Mesenchymal stem cell (in vitro differentiated cells and primary cell): ENCODE measurements around the gene CEP85L.

ENCODE experiments used
- DNase-seq: peaks from one replicate; pipeline ENCODE4 v3.0.0-alpha.2; 2013
- H2AFZ ChIP-seq: one replicate; pipeline ENCODE4 v1.6.1; 2013; ENCODE audit warnings: low read depth, mild to moderate bottlenecking, control low read depth, inconsistent platforms, low read length, moderate library complexity
- H2AK5ac ChIP-seq: 2 replicates; pipeline ENCODE4 v1.6.1; 2013; ENCODE audit warnings: low read length, moderate library complexity, mild to moderate bottlenecking, inconsistent platforms; ENCODE audit not compliant: severe bottlenecking
- H2BK120ac ChIP-seq: one replicate; pipeline ENCODE4 v1.6.1; 2013; ENCODE audit warnings: low read depth, mild to moderate bottlenecking, inconsistent platforms, low read length, moderate library complexity
- H2BK12ac ChIP-seq, 2 experiments: one replicate each; pipeline ENCODE4 v1.6.1; 2013; ENCODE audit warnings: inconsistent platforms in 2 of 2, low read length in 2 of 2, mild to moderate bottlenecking in 2 of 2, moderate library complexity in 2 of 2, control low read depth in 1 of 2
- H2BK15ac ChIP-seq: one replicate; pipeline ENCODE4 v1.6.1; 2013; ENCODE audit warnings: mild to moderate bottlenecking, low read depth, inconsistent platforms; ENCODE audit not compliant: poor library complexity, severe bottlenecking
- H2BK5ac ChIP-seq: 2 replicates; pipeline ENCODE4 v1.6.1; 2013; ENCODE audit warnings: low read depth, mild to moderate bottlenecking, low read length, control low read depth, inconsistent platforms; ENCODE audit not compliant: poor library complexity, severe bottlenecking
- H3K14ac ChIP-seq, 2 experiments: one replicate each; pipeline ENCODE4 v1.6.1; 2013; ENCODE audit warnings: inconsistent platforms in 2 of 2, low read length in 2 of 2, control low read depth in 1 of 2, mild to moderate bottlenecking in 1 of 2, moderate library complexity in 1 of 2
- H3K18ac ChIP-seq, 2 experiments: one replicate each; pipeline ENCODE4 v1.6.1; 2013; ENCODE audit warnings: inconsistent platforms in 2 of 2, low read length in 2 of 2, control low read depth in 1 of 2, low read depth in 1 of 2, mild to moderate bottlenecking in 1 of 2
- H3K23ac ChIP-seq, 2 experiments: one replicate each; pipeline ENCODE4 v1.6.1; 2013; ENCODE audit warnings: inconsistent platforms in 2 of 2, low read length in 2 of 2, mild to moderate bottlenecking in 2 of 2, moderate library complexity in 2 of 2, control low read depth in 1 of 2
- H3K27ac ChIP-seq: 2 replicates; pipeline ENCODE4 v1.5.1; 2013; ENCODE audit warnings: mild to moderate bottlenecking, moderate library complexity, low read length, control low read depth, inconsistent platforms; ENCODE audit not compliant: poor library complexity, severe bottlenecking
- H3K27me3 ChIP-seq, 2 experiments: 2 replicates each; pipeline versions ENCODE4 v1.6.1 to v1.7.0; 2013; ENCODE audit warnings: low read length in 2 of 2, mild to moderate bottlenecking in 2 of 2, moderate library complexity in 2 of 2, control low read depth in 1 of 2, inconsistent platforms in 1 of 2; ENCODE audit not compliant: control insufficient read depth in 1 of 2, insufficient read depth in 1 of 2
- H3K36me3 ChIP-seq, 2 experiments: 2 replicates each; pipeline versions ENCODE4 v1.6.1 to v1.7.0; 2013; ENCODE audit warnings: low read length in 2 of 2, control low read depth in 1 of 2, inconsistent platforms in 1 of 2, low read depth in 1 of 2, mild to moderate bottlenecking in 1 of 2; ENCODE audit not compliant: insufficient read depth in 2 of 2, control insufficient read depth in 1 of 2
- H3K4ac ChIP-seq, 2 experiments: one replicate each; pipeline ENCODE4 v1.6.1; 2013; ENCODE audit warnings: inconsistent platforms in 2 of 2, low read length in 2 of 2, mild to moderate bottlenecking in 2 of 2, moderate library complexity in 2 of 2, control low read depth in 1 of 2, low read depth in 1 of 2
- H3K4me1 ChIP-seq: 2 replicates; pipeline ENCODE4 v1.6.1; 2013; ENCODE audit warnings: low read depth, low read length, control low read depth; ENCODE audit not compliant: control insufficient read depth, insufficient read depth
- H3K4me2 ChIP-seq: 2 replicates; pipeline ENCODE4 v1.6.1; 2013; ENCODE audit warnings: low read length, mild to moderate bottlenecking, inconsistent platforms; ENCODE audit not compliant: poor library complexity, severe bottlenecking
- H3K4me3 ChIP-seq, 2 experiments: 2 replicates each; pipeline versions ENCODE4 v1.5.1 to v1.7.0; 2013; ENCODE audit warnings: low read length in 2 of 2, mild to moderate bottlenecking in 2 of 2, control low read depth in 1 of 2, low read depth in 1 of 2; ENCODE audit not compliant: insufficient read depth in 1 of 2
- H3K79me1 ChIP-seq: replicated peaks from 2 replicates; pipeline ENCODE4 v1.6.1; 2013; ENCODE audit warnings: mild to moderate bottlenecking, control low read depth, low read length, inconsistent platforms; ENCODE audit not compliant: poor library complexity, severe bottlenecking
- H3K9ac ChIP-seq: 2 replicates; pipeline ENCODE4 v1.7.0; 2013; ENCODE audit warnings: mild to moderate bottlenecking, low read length, moderate library complexity
- H3K9me3 ChIP-seq: 2 replicates; pipeline ENCODE4 v1.7.0; 2013; ENCODE audit warnings: mild to moderate bottlenecking, low read length; ENCODE audit not compliant: control insufficient read depth
- H4K8ac ChIP-seq: one replicate; pipeline ENCODE4 v1.6.1; 2013; ENCODE audit warnings: inconsistent platforms, mild to moderate bottlenecking, low read length, moderate library complexity
- H4K91ac ChIP-seq: one replicate; pipeline ENCODE4 v1.6.1; 2013; ENCODE audit warnings: mild to moderate bottlenecking, low read length, inconsistent platforms
- WGBS: methylation state at CpG from one replicate; pipeline ENCODE4 v1.1.7; 2013; ENCODE audit warnings: mixed read lengths; 5-methylcytosine and 5-hydroxymethylcytosine counted together

The CEP85L gene

DNA sequence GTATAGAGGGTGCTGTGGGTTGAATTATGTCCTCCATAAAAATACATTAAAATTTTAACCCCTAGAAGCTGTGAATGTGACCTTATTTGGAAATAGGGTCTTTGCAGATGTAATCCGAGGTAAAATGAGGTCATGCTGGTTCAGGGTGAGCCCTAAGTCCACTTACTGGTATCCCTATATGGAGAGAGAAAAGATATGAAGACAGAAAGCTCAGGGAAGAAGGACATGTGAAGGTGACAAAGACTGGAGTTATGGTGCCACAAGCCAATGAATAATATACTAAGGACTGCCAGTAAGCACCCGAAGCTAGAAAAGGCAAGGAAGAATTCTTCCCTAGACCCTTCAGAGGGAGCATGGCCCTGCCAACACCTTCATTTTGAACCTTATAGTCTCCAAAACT, 53.1 kb downstream of the CEP85L start:
- Histone ChIP-seq H2BK5ac (no peak overlapping the region), H4K91ac (no peak overlapping the region), H3K27me3 (no peaks in the 10 kb centered on the region), H2BK120ac (no peak overlapping the region), H3K9ac (no peak overlapping the region), H3K36me3 (no peaks in the 10 kb centered on the region), H3K9me3 (no peaks in the 10 kb centered on the region), H3K27ac (no peak overlapping the region), H2AK5ac (no peak overlapping the region), H3K4me1 (no peaks in the 10 kb centered on the region), H3K79me1 (peaks cover 24% of the 10 kb centered on the region), H3K18ac (no peak overlapping the region), H2AFZ (no peak overlapping the region), H4K8ac (no peak overlapping the region), H3K4me3 (no peak overlapping the region), H3K14ac (no peak overlapping the region), H2BK12ac (no peak overlapping the region), H3K23ac (no peak overlapping the region), H3K4me2 (no peak overlapping the region), H3K4ac (no peak overlapping the region), H2BK15ac (no peak overlapping the region)
- 96% methylated on average over 1 of the region's 2 CpGs for WGBS
- DNase-seq = no peak

DNA sequence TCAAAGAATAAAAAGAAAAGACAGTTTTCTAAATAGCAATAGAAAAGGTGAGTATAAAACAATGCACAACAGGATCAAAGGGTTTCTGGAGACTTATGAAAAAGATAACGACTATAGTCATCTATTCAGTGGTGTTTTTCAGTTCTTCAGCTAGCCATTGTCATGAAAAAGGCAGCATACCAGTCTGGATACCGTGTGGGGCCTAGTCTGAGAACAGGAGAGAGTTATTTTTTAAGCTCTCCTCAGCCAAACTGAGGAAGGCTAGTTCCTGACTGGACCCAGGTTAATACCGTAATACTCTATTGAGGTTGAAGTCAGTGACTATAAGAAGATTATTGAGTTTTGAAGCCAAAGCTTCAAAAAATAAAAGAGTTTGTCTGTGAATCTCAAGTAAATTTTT, 53.8 kb downstream of the CEP85L start:
- H4K8ac ChIP-seq = no peak overlapping the region
- H3K27ac ChIP-seq = no peak overlapping the region
- DNase-seq = no peak
- H2AFZ ChIP-seq = no peak overlapping the region
- no peaks in the 10 kb centered on the region for H3K36me3 ChIP-seq
- no peak overlapping the region for H3K4me3 ChIP-seq
- no peak overlapping the region for H2BK15ac ChIP-seq
- no peak overlapping the region for H2BK120ac ChIP-seq
- no peak overlapping the region for H3K23ac ChIP-seq
- no peak overlapping the region for H4K91ac ChIP-seq
- H2BK12ac ChIP-seq = no peak overlapping the region
- no peaks in the 10 kb centered on the region for H3K4me1 ChIP-seq
- no peak overlapping the region for H2BK5ac ChIP-seq
- H3K79me1 ChIP-seq = peaks cover 20% of the 10 kb centered on the region
- H3K9me3 ChIP-seq = no peaks in the 10 kb centered on the region
- WGBS = 79% methylated on average over 3 of the region's 3 CpGs
- no peak overlapping the region for H3K14ac ChIP-seq
- no peaks in the 10 kb centered on the region for H3K27me3 ChIP-seq
- H3K4me2 ChIP-seq = no peak overlapping the region
- H2AK5ac ChIP-seq = no peak overlapping the region
- no peak overlapping the region for H3K18ac ChIP-seq
- no peak overlapping the region for H3K4ac ChIP-seq
- no peak overlapping the region for H3K9ac ChIP-seq

DNA sequence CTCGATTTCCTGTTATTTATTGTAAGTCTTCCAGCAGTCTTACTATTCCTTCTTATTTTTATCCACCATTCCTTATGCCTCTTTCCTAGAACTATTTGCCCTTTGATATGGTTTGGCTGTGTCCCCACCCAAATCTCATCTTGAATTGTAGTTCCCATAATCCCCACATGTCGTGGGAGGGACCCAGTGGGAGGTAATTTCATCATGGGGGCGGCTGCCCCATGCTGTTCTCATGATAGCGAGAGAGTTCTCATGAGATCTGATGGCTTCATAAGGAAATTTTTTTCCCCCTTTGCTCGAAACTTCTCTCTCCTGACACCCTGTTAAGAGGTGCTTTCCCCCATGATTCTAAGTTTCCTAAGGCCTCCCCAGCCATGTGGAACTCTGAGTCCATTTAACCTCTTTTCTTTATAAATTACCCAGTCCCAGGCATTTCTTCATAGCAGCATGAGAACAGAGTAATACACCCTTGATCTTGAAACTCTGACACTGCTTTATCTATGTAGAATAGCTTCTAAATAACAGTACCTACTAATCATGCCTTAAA, 54.5 kb downstream of the CEP85L start:
- Histone ChIP-seq H3K4me1 (no peaks in the 10 kb centered on the region), H3K9ac (no peak overlapping the region), H3K14ac (no peak overlapping the region), H2AK5ac (no peak overlapping the region), H4K8ac (no peak overlapping the region), H3K36me3 (no peaks in the 10 kb centered on the region), H2AFZ (no peak overlapping the region), H3K18ac (no peak overlapping the region), H2BK5ac (no peak overlapping the region), H4K91ac (no peak overlapping the region), H3K4me2 (no peak overlapping the region), H2BK15ac (no peak overlapping the region), H3K23ac (no peak overlapping the region), H2BK120ac (no peak overlapping the region), H3K4me3 (no peak overlapping the region), H3K27ac (no peak overlapping the region), H3K4ac (no peak overlapping the region), H2BK12ac (no peak overlapping the region), H3K9me3 (no peaks in the 10 kb centered on the region), H3K27me3 (no peaks in the 10 kb centered on the region), H3K79me1 (peaks cover 20% of the 10 kb centered on the region)
- DNase-seq = no peak
- 90% methylated on average over 5 of the region's 5 CpGs for WGBS

DNA sequence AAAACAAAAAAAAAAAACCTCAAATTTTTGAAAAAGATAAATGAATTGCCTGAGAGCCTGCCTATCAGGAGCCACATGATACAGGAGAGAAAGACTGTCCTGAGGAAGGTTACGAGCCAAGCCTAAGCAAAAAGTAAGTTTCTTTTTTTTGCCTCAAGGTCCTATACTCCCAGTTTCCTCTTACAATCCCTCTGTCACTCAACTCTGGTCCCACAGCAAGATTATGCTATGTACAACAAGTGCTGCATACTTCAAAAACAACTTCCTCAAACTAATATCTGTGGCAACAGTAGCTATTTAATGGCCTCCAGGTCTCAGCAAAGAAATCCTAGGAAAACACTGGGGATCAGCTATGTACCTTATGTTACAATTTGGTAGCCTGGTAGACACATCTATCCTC, 56.5 kb downstream of the CEP85L start:
- Histone ChIP-seq H3K4me1 (no peaks in the 10 kb centered on the region), H2AK5ac (no peak overlapping the region), H3K23ac (no peak overlapping the region), H3K36me3 (no peaks in the 10 kb centered on the region), H2BK120ac (no peak overlapping the region), H3K79me1 (peaks cover 24% of the 10 kb centered on the region), H2BK15ac (no peak overlapping the region), H4K8ac (no peak overlapping the region), H2BK5ac (no peak overlapping the region), H3K4me2 (no peak overlapping the region), H3K4me3 (no peak overlapping the region), H4K91ac (no peak overlapping the region), H3K27me3 (no peaks in the 10 kb centered on the region), H3K9me3 (no peaks in the 10 kb centered on the region), H3K9ac (no peak overlapping the region), H2BK12ac (no peak overlapping the region), H3K14ac (no peak overlapping the region), H2AFZ (no peak overlapping the region), H3K4ac (no peak overlapping the region), H3K27ac (no peak overlapping the region), H3K18ac (no peak overlapping the region)
- 100% methylated on average over 1 of the region's 1 CpG for WGBS
- DNase-seq = no peak
